CD4-positive, alpha-beta T cell treated with Interleukin-2 at 100 ng/mL for 4 hours (primary cell): ENCODE data around the gene COPS7B.
"Not testable (repeated sequence)": the region's sequence is repeated elsewhere in the genome, so short reads cannot be mapped to it uniquely, and the experiment has no call there.

Source experiments
- DNase-seq: peaks from one replicate; pipeline ENCODE4 v3.0.0-alpha.2; 2020; ENCODE audit warnings: low spot score

Gene COPS7B

GRCh38 chr2:231786177-231786916 lies at the start of gene COPS7B:
COPS7B (plus strand) TSS chr2:231786445; CDS start chr2:231788571, 2,126 bp downstream.
- peak; percentile 79 for DNase-seq

- DNase-seq = no peak
Measured at GRCh38 chr2:231737761-231738160, 48.5 kb upstream of the COPS7B start.

GRCh38 chr2:231743376-231744116 lies 42.7 kb upstream of the COPS7B start:
- no peak for DNase-seq

- DNase-seq = no peak
Measured at GRCh38 chr2:231745303-231746038, 40.8 kb upstream of the COPS7B start.

GRCh38 chr2:231748153-231748896 lies 37.9 kb upstream of the COPS7B start:
- DNase-seq = not testable (repeated sequence)

GRCh38 chr2:231749016-231749415 lies 37.2 kb upstream of the COPS7B start:
- not testable (repeated sequence) for DNase-seq

GRCh38 chr2:231751042-231751815 lies 35.0 kb upstream of the COPS7B start:
- no peak for DNase-seq

GRCh38 chr2:231752061-231752460 lies 34.2 kb upstream of the COPS7B start:
- no peak for DNase-seq

GRCh38 chr2:231761735-231762134 lies 24.5 kb upstream of the COPS7B start:
- DNase-seq = no peak

GRCh38 chr2:231764124-231764523 lies 22.1 kb upstream of the COPS7B start:
- DNase-seq = no peak

GRCh38 chr2:231764760-231765159 lies 21.5 kb upstream of the COPS7B start:
- DNase-seq = no peak

GRCh38 chr2:231765496-231765929 lies 20.7 kb upstream of the COPS7B start:
- no peak for DNase-seq

- DNase-seq = no peak
Measured at GRCh38 chr2:231769170-231770136, 16.8 kb upstream of the COPS7B start.

- no peak for DNase-seq
Measured at GRCh38 chr2:231780123-231780908, 5.9 kb upstream of the COPS7B start.

GRCh38 chr2:231780909-231781797 lies 5.1 kb upstream of the COPS7B start, which contains the start of gene PDE6D:
PDE6D (minus strand) TSS chr2:231781282; CDS start chr2:231781114, 168 bp downstream.
- DNase-seq = peak; percentile 99

- DNase-seq = peak; percentile 40
Measured at GRCh38 chr2:231781798-231782726, 4.2 kb upstream of the COPS7B start.

- no peak for DNase-seq
Measured at GRCh38 chr2:231785413-231785812, 832 bp upstream of the COPS7B start.
